ENCODE results near the gene ADI1. TPM values are rescaled to one million over a fixed set of nuclear protein-coding genes. Genes with fewer than 3 reads are reported as not detected.

Gene ADI1
- total and polyA plus RNA-seq, 8 donors = 9.9 to 29.7 (median 19.6) TPM

- Histone ChIP-seq H3K36me3 (peaks cover 0 to 2% (median 0%) of the 10 kb centered on the region in 3 donors), H3K4me1 (no peaks in the 10 kb centered on the region), H3K4me3 (peak overlapping the region in 1 of 4 donors; percentile 30), H3K27ac (peak overlapping the region; percentile 43 to 89 (median 72)), H3K9me3 (no peaks in the 10 kb centered on the region), H3K27me3 (no peaks in the 10 kb centered on the region)
- FAIRE-seq (no peak), DNase-seq (no peak), ATAC-seq (peak in 3 of 4 donors; percentile 43 to 59 (median 54))
- TF ChIP-seq, protein P1, sequence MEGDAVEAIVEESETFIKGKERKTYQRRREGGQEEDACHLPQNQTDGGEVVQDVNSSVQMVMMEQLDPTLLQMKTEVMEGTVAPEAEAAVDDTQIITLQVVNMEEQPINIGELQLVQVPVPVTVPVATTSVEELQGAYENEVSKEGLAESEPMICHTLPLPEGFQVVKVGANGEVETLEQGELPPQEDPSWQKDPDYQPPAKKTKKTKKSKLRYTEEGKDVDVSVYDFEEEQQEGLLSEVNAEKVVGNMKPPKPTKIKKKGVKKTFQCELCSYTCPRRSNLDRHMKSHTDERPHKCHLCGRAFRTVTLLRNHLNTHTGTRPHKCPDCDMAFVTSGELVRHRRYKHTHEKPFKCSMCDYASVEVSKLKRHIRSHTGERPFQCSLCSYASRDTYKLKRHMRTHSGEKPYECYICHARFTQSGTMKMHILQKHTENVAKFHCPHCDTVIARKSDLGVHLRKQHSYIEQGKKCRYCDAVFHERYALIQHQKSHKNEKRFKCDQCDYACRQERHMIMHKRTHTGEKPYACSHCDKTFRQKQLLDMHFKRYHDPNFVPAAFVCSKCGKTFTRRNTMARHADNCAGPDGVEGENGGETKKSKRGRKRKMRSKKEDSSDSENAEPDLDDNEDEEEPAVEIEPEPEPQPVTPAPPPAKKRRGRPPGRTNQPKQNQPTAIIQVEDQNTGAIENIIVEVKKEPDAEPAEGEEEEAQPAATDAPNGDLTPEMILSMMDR (IDR thresholded peaks at IDR 0.05) = no peak
- 74 to 80% methylated on average over 16 of the region's 16 CpGs for WGBS, 2 donors
- intact Hi-C loops (cut with DNase I) = no loop called here
These were observed 17.6 kb upstream of the ADI1 start for GRCh38 chr2:3536682-3537632.

GRCh38 chr2:3535794-3536681 is 16.7 kb upstream of the ADI1 start:
- TF ChIP-seq, protein P1 (IDR thresholded peaks at IDR 0.05) = no peak
- Histone ChIP-seq H3K27me3 (no peaks in the 10 kb centered on the region), H3K27ac (peak overlapping the region; percentile 43 to 89 (median 72)), H3K36me3 (no peaks in the 10 kb centered on the region), H3K4me1 (no peaks in the 10 kb centered on the region), H3K9me3 (no peaks in the 10 kb centered on the region), H3K4me3 (peak overlapping the region in 1 of 4 donors; percentile 30)
- intact Hi-C loops (cut with DNase I) = no loop called here
- DNase-seq (peak in 5 of 6 donors; percentile 31 to 59 (median 45)), FAIRE-seq (no peak), ATAC-seq (peak; percentile 59 to 87 (median 78))
- WGBS, 2 donors = 48 to 53% methylated on average over 24 of the region's 24 CpGs

GRCh38 chr2:3535467-3535793 is 16.1 kb upstream of the ADI1 start:
- Histone ChIP-seq H3K27me3 (no peaks in the 10 kb centered on the region), H3K9me3 (no peaks in the 10 kb centered on the region), H3K4me1 (no peaks in the 10 kb centered on the region), H3K4me3 (peak overlapping the region in 1 of 4 donors; percentile 30), H3K27ac (peak overlapping the region; percentile 43 to 89 (median 72)), H3K36me3 (no peaks in the 10 kb centered on the region)
- ATAC-seq (peak in 3 of 4 donors; percentile 5 to 19 (median 5)), FAIRE-seq (no peak), DNase-seq (no peak)
- WGBS, 2 donors = 65 to 66% methylated on average over 5 of the region's 5 CpGs
- TF ChIP-seq, protein P1 (IDR thresholded peaks at IDR 0.05) = no peak
- intact Hi-C loops (cut with DNase I) = no loop called here

GRCh38 chr2:3534251-3534814 is 15.0 kb upstream of the ADI1 start:
- 96 to 99% methylated on average over 24 of the region's 24 CpGs for WGBS, 2 donors
- TF ChIP-seq, protein P1 (IDR thresholded peaks at IDR 0.05) = no peak
- Histone ChIP-seq H3K27ac (no peak overlapping the region), H3K4me3 (no peak overlapping the region), H3K27me3 (no peaks in the 10 kb centered on the region), H3K9me3 (no peaks in the 10 kb centered on the region), H3K36me3 (no peaks in the 10 kb centered on the region), H3K4me1 (no peaks in the 10 kb centered on the region)
- FAIRE-seq (no peak), ATAC-seq (no peak), DNase-seq (no peak)
- intact Hi-C loops (cut with DNase I) = no loop called here

Measured in pancreas (tissue), 10 donors.